MM.1S (cell line): Measurements from ENCODE around the gene CCDC192.
A peak's percentile ranks its signal among the peaks of the same experiment; 100 is the strongest.

ENCODE experiments used
- DNase-seq: peaks from one replicate; pipeline ENCODE4 v3.0.0-alpha.2; 2015
- H2AFZ ChIP-seq: fragments of 300-600 bp; sonication (generic); 2 replicates; pipeline ENCODE4 v1.6.0; 2016; ENCODE audit warnings: antibody characterized with exemption, low read length
- H3F3A ChIP-seq: fragments of 300-600 bp; sonication (generic); 2 replicates; pipeline ENCODE4 v1.6.1; 2016; ENCODE audit warnings: mild to moderate bottlenecking, antibody characterized with exemption, low read length, moderate library complexity, mixed read lengths; ENCODE audit not compliant: insufficient read depth
- H3K27ac ChIP-seq: fragments of 300-600 bp; sonication (generic); 2 replicates; pipeline ENCODE4 v1.5.1; 2016; ENCODE audit warnings: mild to moderate bottlenecking, low read length
- H3K27me3 ChIP-seq: fragments of 300-600 bp; sonication (generic); replicated peaks from 2 replicates; pipeline ENCODE4 v1.6.0; 2016; ENCODE audit warnings: low read length; ENCODE audit not compliant: insufficient read depth
- H3K36me3 ChIP-seq: fragments of 300-600 bp; sonication (generic); replicated peaks from 2 replicates; pipeline ENCODE4 v1.6.1; 2016; ENCODE audit warnings: mild to moderate bottlenecking, low read length, mixed read lengths; ENCODE audit not compliant: insufficient read depth
- H3K4me1 ChIP-seq: fragments of 300-600 bp; sonication (generic); 2 replicates; pipeline ENCODE4 v1.6.1; 2016; ENCODE audit warnings: low read length, mixed read lengths
- H3K4me2 ChIP-seq: fragments of 300-600 bp; sonication (generic); 2 replicates; pipeline ENCODE4 v1.6.0; 2016; ENCODE audit warnings: low read depth, low read length
- H3K4me3 ChIP-seq: fragments of 300-600 bp; sonication (generic); 2 replicates; pipeline ENCODE4 v1.5.1; 2016; ENCODE audit warnings: low read length, mixed read lengths
- H3K79me2 ChIP-seq: fragments of 300-600 bp; sonication (generic); 2 replicates; pipeline ENCODE4 v1.6.1; 2016; ENCODE audit warnings: mixed run types, low read length, mixed read lengths
- H3K9ac ChIP-seq: fragments of 300-600 bp; sonication (generic); 2 replicates; pipeline ENCODE4 v1.6.1; 2016; ENCODE audit warnings: low read length, mixed read lengths
- H3K9me2 ChIP-seq: fragments of 300-600 bp; sonication (generic); replicated peaks from 2 replicates; pipeline ENCODE4 v1.6.1; 2016; ENCODE audit warnings: mild to moderate bottlenecking, low read length, mixed read lengths; ENCODE audit not compliant: insufficient read depth
- H3K9me3 ChIP-seq: fragments of 300-600 bp; sonication (generic); replicated peaks from 2 replicates; pipeline ENCODE4 v1.6.1; 2016; ENCODE audit warnings: mild to moderate bottlenecking, low read length, mixed read lengths; ENCODE audit not compliant: insufficient read depth
- H4K20me1 ChIP-seq: fragments of 300-600 bp; sonication (generic); 2 replicates; pipeline ENCODE4 v1.6.1; 2016; ENCODE audit warnings: mild to moderate bottlenecking, low read length, moderate library complexity, mixed read lengths; ENCODE audit not compliant: insufficient read depth
- CTCF ChIP-seq: fragments of 300-600 bp; sonication (generic); IDR thresholded peaks from 2 replicates; pipeline ENCODE4 v1.5.1; 2016; ENCODE audit warnings: antibody characterized with exemption, low read length, mixed read lengths
- EZH2 ChIP-seq: fragments of 300-600 bp; sonication (generic); optimal IDR thresholded peaks from 2 replicates; pipeline ENCODE3; 2017; ENCODE audit warnings: low read depth, mild to moderate bottlenecking, antibody characterized with exemption, low read length, mixed read lengths
- EZH2phosphoT487 ChIP-seq: fragments of 300-600 bp; sonication (generic); IDR thresholded peaks from 2 replicates; pipeline ENCODE4 v1.6.1; 2018; ENCODE audit warnings: antibody characterized with exemption, low read length

Gene CCDC192

GRCh38 chr5:127909066-127909465 is 205.9 kb downstream of the CCDC192 start:
- no peaks in the 10 kb centered on the region for H3K9me3 ChIP-seq
- no peaks in the 10 kb centered on the region for H4K20me1 ChIP-seq
- peaks cover 3% of the 10 kb centered on the region; the same call in 1 of the 2 replicates for H3F3A ChIP-seq
- H3K27me3 ChIP-seq, result no peaks in the 10 kb centered on the region
- H3K9ac ChIP-seq, result no peak overlapping the region
- no peak overlapping the region for H3K4me2 ChIP-seq
- H3K4me1 ChIP-seq, result peaks cover 5% of the 10 kb centered on the region; the same call in 1 of the 2 replicates
- peak; percentile 74 for DNase-seq
- no peaks in the 10 kb centered on the region for H3K9me2 ChIP-seq
- no peak overlapping the region for H3K4me3 ChIP-seq
- H3K36me3 ChIP-seq, result no peaks in the 10 kb centered on the region
- no peak overlapping the region for H2AFZ ChIP-seq
- TF ChIP-seq EZH2phosphoT487, result no peak
- TF ChIP-seq CTCF, result peak; percentile 72
- no peaks in the 10 kb centered on the region for H3K79me2 ChIP-seq
- no peak overlapping the region for H3K27ac ChIP-seq

- Histone ChIP-seq H3K27ac (no peak overlapping the region), H3F3A (peaks cover 3% of the 10 kb centered on the region; the same call in 1 of the 2 replicates), H3K9me3 (no peaks in the 10 kb centered on the region), H3K4me1 (peaks cover 5% of the 10 kb centered on the region; the same call in 1 of the 2 replicates), H3K4me3 (no peak overlapping the region), H2AFZ (no peak overlapping the region), H3K4me2 (no peak overlapping the region), H3K9me2 (no peaks in the 10 kb centered on the region), H4K20me1 (no peaks in the 10 kb centered on the region), H3K36me3 (no peaks in the 10 kb centered on the region), H3K79me2 (no peaks in the 10 kb centered on the region), H3K27me3 (no peaks in the 10 kb centered on the region), H3K9ac (no peak overlapping the region)
- TF ChIP-seq CTCF, result no peak
- TF ChIP-seq EZH2phosphoT487, result no peak
- TF ChIP-seq EZH2, result no peak
- no peak for DNase-seq
Measured at GRCh38 chr5:127909821-127910220, 206.6 kb downstream of the CCDC192 start.

GRCh38 chr5:127910307-127910956 is 207.2 kb downstream of the CCDC192 start:
- Histone ChIP-seq H2AFZ (no peak overlapping the region), H3K4me2 (no peak overlapping the region), H4K20me1 (no peaks in the 10 kb centered on the region), H3F3A (peaks cover 3% of the 10 kb centered on the region; the same call in 1 of the 2 replicates), H3K9ac (no peak overlapping the region), H3K4me1 (peaks cover 5% of the 10 kb centered on the region; the same call in 1 of the 2 replicates), H3K79me2 (no peaks in the 10 kb centered on the region), H3K27me3 (no peaks in the 10 kb centered on the region), H3K27ac (no peak overlapping the region), H3K4me3 (no peak overlapping the region), H3K36me3 (no peaks in the 10 kb centered on the region), H3K9me3 (no peaks in the 10 kb centered on the region), H3K9me2 (no peaks in the 10 kb centered on the region)
- no peak for DNase-seq
- no peak for TF ChIP-seq EZH2
- no peak for TF ChIP-seq EZH2phosphoT487
- TF ChIP-seq CTCF, result no peak
